K562 (cell line): ENCODE data around the gene AGAP1.

Experiments
- IFI16 ChIP-seq: fragments of 250-450 bp; sonication (Bioruptor Pico); IDR thresholded peaks from 2 replicates; pipeline ENCODE4 v2.1.2; 2022; ENCODE audit warnings: mild to moderate bottlenecking, inconsistent platforms
- KDM1A ChIP-seq, 2 experiments: fragments of 450-650 bp; IDR thresholded peaks; 2 replicates each; pipeline ENCODE4 v1.6.1; 2016; ENCODE audit warnings: mild to moderate bottlenecking in 2 of 2
- MXD1 ChIP-seq: fragments of 250-450 bp; sonication (Bioruptor Pico); IDR thresholded peaks from 2 replicates; pipeline ENCODE4 v1.8.0; 2021; ENCODE audit warnings: borderline replicate concordance, mild to moderate bottlenecking, moderate library complexity; ENCODE audit not compliant: poor library complexity, severe bottlenecking
- POLR2AphosphoS5 ChIP-seq: IDR thresholded peaks from 2 replicates; pipeline ENCODE4 v1.6.1; 2011; ENCODE audit warnings: mild to moderate bottlenecking, low read depth, low read length, moderate library complexity; ENCODE audit not compliant: control insufficient read depth, insufficient read depth
- TBL1XR1 ChIP-seq, 2 experiments: IDR thresholded peaks; 2 replicates each; pipeline ENCODE4 v1.6.1; 2012; ENCODE audit warnings: improper control_type of control experiment in 2 of 2, low read length in 2 of 2, mild to moderate bottlenecking in 1 of 2
- TCF3 ChIP-seq: sonication (generic); formaldehyde crosslinking; IDR thresholded peaks from 2 replicates; pipeline ENCODE4 v1.4.0; 2020; ENCODE audit warnings: mild to moderate bottlenecking, missing genetic modification reagents
- ZNF274 ChIP-seq: IDR thresholded peaks from 2 replicates; pipeline ENCODE4 v1.6.1; 2011; ENCODE audit warnings: low read depth, mild to moderate bottlenecking, low read length, moderate library complexity, borderline replicate concordance

GRCh38 chr2:235610696-235611257 is 116.9 kb downstream of the AGAP1 start:
- TF ChIP-seq TBL1XR1 (IDR thresholded peaks at IDR 0.05; ENCODE audit: low read length in 2 of 2) (no peak), MXD1 (CRISPR knock-in tag) (no peak), IFI16 (CRISPR knock-in tag) (no peak), ZNF274 (no peak), KDM1A (IDR thresholded peaks at IDR 0.05) (no peak), TCF3 (CRISPR knock-in tag) (no peak), POLR2AphosphoS5 (no peak)
